ENCODE measurements around the gene SLC2A13. TPM values are rescaled to one million over a fixed set of nuclear protein-coding genes. Genes with fewer than 3 reads are reported as not detected.
A peak's percentile ranks its signal among the peaks of the same experiment; 100 is the strongest.

The SLC2A13 gene
- total RNA-seq, 1 experiment from 2014 or later = 15.3 TPM

GRCh38 chr12:40099423-40099853 lies 6.4 kb downstream of the SLC2A13 start (continued):
- TF ChIP-seq STAT6 (CRISPR knock-in tag; conservative IDR thresholded peaks at IDR 0.05; ENCODE audit: low read depth) (no peak), SMAD3 (CRISPR knock-in tag; IDR thresholded peaks at IDR 0.05; ENCODE audit: borderline replicate concordance) (no peak)

- CTCF ChIA-PET = no interaction called here
Observed at GRCh38 chr12:40098406-40099145, 7.3 kb downstream of the SLC2A13 start.

GRCh38 chr12:40093512-40093911 lies 12.4 kb downstream of the SLC2A13 start:
- ATAC-seq (peak; percentile 68), DNase-seq (ENCODE audit: low spot score) (no peak)
- Mint-ChIP-seq H3K9me3 (no peaks in the 10 kb centered on the region; the same call in 1 of the 2 replicates), H3K4me3 (no peak overlapping the region), H3K36me3 (peaks cover 11% of the 10 kb centered on the region), H3K27ac (no peak overlapping the region), H3K27me3 (ENCODE audit: low read depth) (no peaks in the 10 kb centered on the region), H3K4me1 (peaks cover 22% of the 10 kb centered on the region)
- CTCF ChIA-PET = no interaction called here
- POLR2A ChIA-PET = no interaction called here
- TF ChIP-seq ZNF532 (CRISPR knock-in tag; IDR thresholded peaks at IDR 0.05; ENCODE audit: borderline replicate concordance) (no peak), ZNF317 (CRISPR knock-in tag; IDR thresholded peaks at IDR 0.05; ENCODE audit: borderline replicate concordance, low read depth) (no peak), ETV6 (CRISPR knock-in tag; IDR thresholded peaks at IDR 0.05) (no peak), SOX15 (CRISPR knock-in tag; IDR thresholded peaks at IDR 0.05) (no peak), AFF4 (CRISPR knock-in tag; IDR thresholded peaks at IDR 0.05; ENCODE audit: borderline replicate concordance) (no peak), SMAD4 (CRISPR knock-in tag; IDR thresholded peaks at IDR 0.05) (no peak), MLX (CRISPR knock-in tag; IDR thresholded peaks at IDR 0.05) (no peak), RELA (CRISPR knock-in tag; IDR thresholded peaks at IDR 0.05; ENCODE audit: borderline replicate concordance) (no peak), JUN (CRISPR knock-in tag; IDR thresholded peaks at IDR 0.05) (no peak), CBFB (CRISPR knock-in tag; IDR thresholded peaks at IDR 0.05; ENCODE audit: low read depth) (no peak), PRRX2 (CRISPR knock-in tag; IDR thresholded peaks at IDR 0.05) (no peak), CREB1 (CRISPR knock-in tag; IDR thresholded peaks at IDR 0.05) (no peak)

More at GRCh38 chr12:40098406-40099145, 7.3 kb downstream of the SLC2A13 start:
- H3K27me3 Mint-ChIP-seq (ENCODE audit: low read depth) = no peaks in the 10 kb centered on the region
- H3K4me1 Mint-ChIP-seq = peaks cover 44% of the 10 kb centered on the region
- POLR2A ChIA-PET = no interaction called here
- H3K4me3 Mint-ChIP-seq = no peak overlapping the region
- DNase-seq (ENCODE audit: low spot score) = no peak
- ATAC-seq = no peak
- H3K27ac Mint-ChIP-seq = no peak overlapping the region
- peaks cover 3% of the 10 kb centered on the region for H3K36me3 Mint-ChIP-seq
- H3K9me3 Mint-ChIP-seq = no peaks in the 10 kb centered on the region; the same call in 1 of the 2 replicates
- TF ChIP-seq FOXP4 (CRISPR knock-in tag; IDR thresholded peaks at IDR 0.05) (no peak), FOXP1 (CRISPR knock-in tag; IDR thresholded peaks at IDR 0.05; ENCODE audit: borderline replicate concordance) (no peak), ZBTB21 (CRISPR knock-in tag; IDR thresholded peaks at IDR 0.05; ENCODE audit: borderline replicate concordance) (no peak), SP1 (CRISPR knock-in tag; conservative IDR thresholded peaks at IDR 0.05) (no peak), OVOL2 (CRISPR knock-in tag; IDR thresholded peaks at IDR 0.05; ENCODE audit: borderline replicate concordance) (no peak), TEAD1 (CRISPR knock-in tag; IDR thresholded peaks at IDR 0.05) (no peak)
